Measurements from ENCODE around the gene CSTPP1. TPM values are rescaled to one million over a fixed set of nuclear protein-coding genes. Genes with fewer than 3 reads are reported as not detected.

The CSTPP1 gene
- total and polyA plus RNA-seq, 2 of the 8 experiments (the other 6 are each of a cell fraction or from before 2014, with no cell fraction given), result 24.2 to 28.7 TPM

- TF ChIP-seq HDAC6 (IDR thresholded peaks at IDR 0.05; ENCODE audit: low read depth, low read length) (no peak), POLR2A (IDR thresholded peaks at IDR 0.05; ENCODE audit: control extremely low read depth in 1 of 2, low read depth in 2 of 2, low read length in 2 of 2) (no peak), MAX (IDR thresholded peaks at IDR 0.05) (no peak), HDAC2 (IDR thresholded peaks at IDR 0.05; ENCODE audit: borderline replicate concordance in 1 of 2, low read depth in 2 of 2, low read length in 2 of 2) (no peak)
Observed at GRCh38 chr11:46936138-46937110, at the start of gene CSTPP1 (continued).
